HEK293T (cell line): Measurements from ENCODE around the gene LRP1B.

Experiments
- BHLHE40 ChIP-seq: fragments of 450-650 bp; IDR thresholded peaks from 2 replicates; pipeline ENCODE4 v1.6.1; 2016; ENCODE audit warnings: mild to moderate bottlenecking, moderate library complexity, borderline replicate concordance
- ELF4 ChIP-seq: fragments of 450-650 bp; IDR thresholded peaks from 2 replicates; pipeline ENCODE4 v1.6.1; 2017; ENCODE audit warnings: antibody characterized with exemption
- FOXA1 ChIP-seq: fragments of 450-650 bp; IDR thresholded peaks from 2 replicates; pipeline ENCODE4 v1.6.1; 2016; ENCODE audit warnings: mild to moderate bottlenecking
- FOXK2 ChIP-seq: fragments of 450-650 bp; IDR thresholded peaks from 2 replicates; pipeline ENCODE4 v1.6.1; 2016; ENCODE audit warnings: mild to moderate bottlenecking
- FOXM1 ChIP-seq: fragments of 450-650 bp; IDR thresholded peaks from 2 replicates; pipeline ENCODE4 v1.6.1; 2017; ENCODE audit warnings: mild to moderate bottlenecking, borderline replicate concordance
- HDGF ChIP-seq: fragments of 450-650 bp; IDR thresholded peaks from 2 replicates; pipeline ENCODE4 v1.6.1; 2017; ENCODE audit warnings: antibody characterized with exemption, borderline replicate concordance
- L3MBTL2 ChIP-seq: fragments of 450-650 bp; conservative IDR thresholded peaks from 2 replicates; pipeline ENCODE4 v1.6.1; 2016; ENCODE audit warnings: mild to moderate bottlenecking
- LEF1 ChIP-seq: fragments of 450-650 bp; IDR thresholded peaks from 2 replicates; pipeline ENCODE4 v1.6.1; 2017; ENCODE audit warnings: mild to moderate bottlenecking, borderline replicate concordance
- NFRKB ChIP-seq: fragments of 450-650 bp; IDR thresholded peaks from 2 replicates; pipeline ENCODE4 v1.6.1; 2016; ENCODE audit warnings: mild to moderate bottlenecking, moderate library complexity
- PKNOX1 ChIP-seq: fragments of 450-650 bp; IDR thresholded peaks from 2 replicates; pipeline ENCODE4 v1.6.1; 2016
- SP1 ChIP-seq: fragments of 450-650 bp; IDR thresholded peaks from 2 replicates; pipeline ENCODE4 v1.6.1; 2017
- SUZ12 ChIP-seq: fragments of 450-650 bp; IDR thresholded peaks from 2 replicates; pipeline ENCODE4 v1.6.1; 2016; ENCODE audit warnings: mild to moderate bottlenecking
- TARDBP ChIP-seq: fragments of 450-650 bp; IDR thresholded peaks from 2 replicates; pipeline ENCODE4 v1.6.1; 2016
- ZNF384 ChIP-seq: fragments of 450-650 bp; IDR thresholded peaks from 2 replicates; pipeline ENCODE4 v1.6.1; 2016

GRCh38 chr2:140972724-140973123 is 1158.1 kb downstream of the LRP1B start:
- no peak for TF ChIP-seq FOXA1
- TF ChIP-seq FOXM1: no peak
- no peak for TF ChIP-seq HDGF
- no peak for TF ChIP-seq NFRKB
- TF ChIP-seq BHLHE40: no peak
- TF ChIP-seq ELF4: no peak
- TF ChIP-seq SUZ12: no peak
- no peak for TF ChIP-seq ZNF384
- no peak for TF ChIP-seq SP1
- no peak for TF ChIP-seq TARDBP
- no peak for TF ChIP-seq PKNOX1
- no peak for TF ChIP-seq FOXK2
- TF ChIP-seq L3MBTL2: no peak
- TF ChIP-seq LEF1: no peak
